GM23338 (cell line): ENCODE measurements around the gene RBM33. TPM values are rescaled to one million over a fixed set of nuclear protein-coding genes. Genes with fewer than 3 reads are reported as not detected.

Experiments
- ATAC-seq: fragments of 200-7000 bp; cut with Tn5 transposase; 3 replicates; pipeline ENCODE4 v1.9.1; 2020
- DNase-seq: peaks from one replicate; pipeline ENCODE4 v3.0.0-alpha.2; 2015; ENCODE audit warnings: low spot score
- H2AFZ ChIP-seq: fragments of 200-600 bp; sonication (generic); 2 replicates; pipeline ENCODE4 v1.8.0; 2016; ENCODE audit warnings: antibody characterized with exemption, mild to moderate bottlenecking, moderate library complexity
- H3F3A ChIP-seq: fragments of 200-600 bp; sonication (generic); replicated peaks from 2 replicates; pipeline ENCODE4 v1.8.0; 2017; ENCODE audit warnings: antibody characterized with exemption, mixed run types, low read depth
- H3K27ac ChIP-seq: fragments of 200-600 bp; sonication (generic); 2 replicates; pipeline ENCODE4 v1.6.1; 2016; ENCODE audit warnings: low read depth
- H3K27me3 ChIP-seq: fragments of 200-600 bp; sonication (generic); 2 replicates; pipeline ENCODE4 v1.8.0; 2016; ENCODE audit warnings: mild to moderate bottlenecking, mixed run types, moderate library complexity; ENCODE audit not compliant: insufficient read depth
- H3K36me3 ChIP-seq: fragments of 200-600 bp; sonication (generic); 2 replicates; pipeline ENCODE4 v1.8.0; 2016; ENCODE audit warnings: mild to moderate bottlenecking; ENCODE audit not compliant: insufficient read depth
- H3K4me1 ChIP-seq: fragments of 200-600 bp; sonication (generic); 2 replicates; pipeline ENCODE4 v1.8.0; 2016; ENCODE audit warnings: mild to moderate bottlenecking, moderate library complexity; ENCODE audit not compliant: insufficient read depth
- H3K4me2 ChIP-seq: fragments of 200-600 bp; sonication (generic); 2 replicates; pipeline ENCODE4 v1.7.1; 2017; ENCODE audit warnings: mixed run types
- H3K4me3 ChIP-seq: fragments of 200-600 bp; sonication (generic); 2 replicates; pipeline ENCODE4 v1.6.1; 2016; ENCODE audit warnings: mixed run types
- H3K79me2 ChIP-seq: fragments of 200-600 bp; sonication (generic); replicated peaks from 2 replicates; pipeline ENCODE4 v1.8.0; 2017; ENCODE audit warnings: mild to moderate bottlenecking; ENCODE audit not compliant: insufficient read depth
- H3K9me2 ChIP-seq: fragments of 200-600 bp; sonication (generic); 2 replicates; pipeline ENCODE4 v1.8.0; 2017; ENCODE audit not compliant: insufficient read depth
- H4K20me1 ChIP-seq: fragments of 200-600 bp; sonication (generic); replicated peaks from 2 replicates; pipeline ENCODE4 v1.8.0; 2017; ENCODE audit warnings: mild to moderate bottlenecking; ENCODE audit not compliant: insufficient read depth
- H3K27ac Mint-ChIP-seq: 2 replicates; pipeline ENCODE4 v1.8.0; 2020; ENCODE audit warnings: inconsistent platforms, mild to moderate bottlenecking, moderate library complexity, mixed read lengths
- H3K27me3 Mint-ChIP-seq: 3 replicates; pipeline ENCODE4 v1.8.0; 2022; ENCODE audit warnings: low read depth, mild to moderate bottlenecking, moderate library complexity, mixed read lengths, inconsistent platforms; ENCODE audit not compliant: insufficient read depth, poor library complexity
- H3K36me3 Mint-ChIP-seq: 3 replicates; pipeline ENCODE4 v1.8.0; 2021; ENCODE audit warnings: low read depth, mild to moderate bottlenecking, inconsistent platforms, moderate library complexity, mixed read lengths
- H3K4me1 Mint-ChIP-seq: 3 replicates; pipeline ENCODE4 v1.8.0; 2020; ENCODE audit warnings: mild to moderate bottlenecking, inconsistent platforms, mixed read lengths
- H3K4me3 Mint-ChIP-seq: 3 replicates; pipeline ENCODE4 v1.8.0; 2021; ENCODE audit warnings: moderate library complexity, mild to moderate bottlenecking, inconsistent platforms, mixed read lengths
- H3K9me3 Mint-ChIP-seq: 3 replicates; pipeline ENCODE4 v1.8.0; 2020; ENCODE audit warnings: moderate library complexity, mild to moderate bottlenecking, inconsistent platforms, mixed read lengths
- CREB1 ChIP-seq: fragments of 250-450 bp; sonication (Bioruptor Pico); IDR thresholded peaks from 2 replicates; pipeline ENCODE4 v1.5.0; 2020; ENCODE audit warnings: low read depth, mild to moderate bottlenecking, moderate library complexity
- CTCF ChIP-seq, 2 experiments: fragments of 200-600 bp in 1 of 2; sonication (generic) in 1 of 2; conservative IDR thresholded peaks; 2 replicates each; pipeline versions ENCODE4 v1.5.1 to v1.6.1; 2016 to 2017; ENCODE audit warnings: antibody characterized with exemption in 2 of 2, low read depth in 2 of 2, mild to moderate bottlenecking in 2 of 2, moderate library complexity in 1 of 2
- EZH2 ChIP-seq: fragments of 200-600 bp; sonication (generic); IDR thresholded peaks from one replicate; pipeline ENCODE4 v1.8.0; 2017; ENCODE audit warnings: antibody characterized with exemption, mild to moderate bottlenecking, low read depth; ENCODE audit not compliant: unreplicated experiment
- NANOG ChIP-seq: IDR thresholded peaks from 2 replicates; pipeline ENCODE4 v1.6.1; 2016; ENCODE audit warnings: antibody characterized with exemption, borderline replicate concordance
- POLR2AphosphoS5 ChIP-seq: IDR thresholded peaks from 2 replicates; pipeline ENCODE4 v1.6.1; 2016; ENCODE audit warnings: antibody characterized with exemption, low read depth
- STAT1 ChIP-seq: IDR thresholded peaks from one replicate; pipeline ENCODE4 v1.6.1; 2016; ENCODE audit warnings: antibody characterized with exemption; ENCODE audit not compliant: unreplicated experiment
- ZNF331 ChIP-seq: fragments of 250-450 bp; sonication (Bioruptor Pico); IDR thresholded peaks from 2 replicates; pipeline ENCODE4 v1.5.0; 2020; ENCODE audit warnings: low read depth, mild to moderate bottlenecking, moderate library complexity
- polyA plus RNA-seq: library from polyadenylated mRNA; unstranded; fragments of >200 nt; fragmentation: Nextera tagmentation; extraction: Ambion mirVana; gene quantifications from 2 replicates; pipeline ENCODE4 v1.2.1, GENCODE V29; 2016
- total RNA-seq: library from RNA; depleted of rRNA; stranded (reverse); fragments of >200 nt; shearing (Covaris generic); gene quantifications from 2 replicates; pipeline ENCODE4 v1.2.3, GENCODE V29; 2014
- TF ChIP-seq, protein P1 (sequence below): IDR thresholded peaks from one replicate; pipeline ENCODE4 v1.6.1; 2018; ENCODE audit warnings: antibody characterized with exemption; ENCODE audit not compliant: unreplicated experiment
- TF ChIP-seq, protein P2 (sequence below): fragments of 250-450 bp; sonication (Bioruptor Pico); IDR thresholded peaks from 2 replicates; pipeline ENCODE4 v1.5.0; 2020; ENCODE audit warnings: mild to moderate bottlenecking, moderate library complexity

RBM33 gene
- total and polyA plus RNA-seq, 2 experiments from 2014 or later, result 47.7 to 94.7 TPM

GRCh38 chr7:155778349-155778748 lies 133.9 kb downstream of the RBM33 start:
- DNase-seq, result no peak
- Histone ChIP-seq H3K36me3 (peaks cover 14% of the 10 kb centered on the region), H3K27ac (no peak overlapping the region), H3K79me2 (no peaks in the 10 kb centered on the region), H3K4me2 (no peak overlapping the region), H2AFZ (no peak overlapping the region), H3K27me3 (no peaks in the 10 kb centered on the region), H3K4me3 (no peak overlapping the region), H4K20me1 (0 out of 2 replicates have a peak, but pooled peaks cover 4% of the 10 kb centered on the region), H3F3A (no peaks in the 10 kb centered on the region), H3K4me1 (peaks cover 7% of the 10 kb centered on the region; the same call in 1 of the 2 replicates), H3K9me2 (no peaks in the 10 kb centered on the region)
- Mint-ChIP-seq H3K27ac (peak overlapping the region; percentile 46; the same call in 1 of the 2 replicates), H3K4me1 (peaks cover 29% of the 10 kb centered on the region), H3K4me3 (no peak overlapping the region), H3K36me3 (peaks cover 25% of the 10 kb centered on the region; the same call in 2 of the 3 replicates), H3K9me3 (no peaks in the 10 kb centered on the region), H3K27me3 (peaks cover 13% of the 10 kb centered on the region)
- TF ChIP-seq STAT1, result no peak
- TF ChIP-seq CREB1, result no peak
- no peak for TF ChIP-seq NANOG
- TF ChIP-seq, protein P1, sequence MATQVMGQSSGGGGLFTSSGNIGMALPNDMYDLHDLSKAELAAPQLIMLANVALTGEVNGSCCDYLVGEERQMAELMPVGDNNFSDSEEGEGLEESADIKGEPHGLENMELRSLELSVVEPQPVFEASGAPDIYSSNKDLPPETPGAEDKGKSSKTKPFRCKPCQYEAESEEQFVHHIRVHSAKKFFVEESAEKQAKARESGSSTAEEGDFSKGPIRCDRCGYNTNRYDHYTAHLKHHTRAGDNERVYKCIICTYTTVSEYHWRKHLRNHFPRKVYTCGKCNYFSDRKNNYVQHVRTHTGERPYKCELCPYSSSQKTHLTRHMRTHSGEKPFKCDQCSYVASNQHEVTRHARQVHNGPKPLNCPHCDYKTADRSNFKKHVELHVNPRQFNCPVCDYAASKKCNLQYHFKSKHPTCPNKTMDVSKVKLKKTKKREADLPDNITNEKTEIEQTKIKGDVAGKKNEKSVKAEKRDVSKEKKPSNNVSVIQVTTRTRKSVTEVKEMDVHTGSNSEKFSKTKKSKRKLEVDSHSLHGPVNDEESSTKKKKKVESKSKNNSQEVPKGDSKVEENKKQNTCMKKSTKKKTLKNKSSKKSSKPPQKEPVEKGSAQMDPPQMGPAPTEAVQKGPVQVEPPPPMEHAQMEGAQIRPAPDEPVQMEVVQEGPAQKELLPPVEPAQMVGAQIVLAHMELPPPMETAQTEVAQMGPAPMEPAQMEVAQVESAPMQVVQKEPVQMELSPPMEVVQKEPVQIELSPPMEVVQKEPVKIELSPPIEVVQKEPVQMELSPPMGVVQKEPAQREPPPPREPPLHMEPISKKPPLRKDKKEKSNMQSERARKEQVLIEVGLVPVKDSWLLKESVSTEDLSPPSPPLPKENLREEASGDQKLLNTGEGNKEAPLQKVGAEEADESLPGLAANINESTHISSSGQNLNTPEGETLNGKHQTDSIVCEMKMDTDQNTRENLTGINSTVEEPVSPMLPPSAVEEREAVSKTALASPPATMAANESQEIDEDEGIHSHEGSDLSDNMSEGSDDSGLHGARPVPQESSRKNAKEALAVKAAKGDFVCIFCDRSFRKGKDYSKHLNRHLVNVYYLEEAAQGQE, result no peak
- TF ChIP-seq CTCF (conservative IDR thresholded peaks at IDR 0.05; ENCODE audit: low read depth in 2 of 2), result no peak
- no peak for TF ChIP-seq POLR2AphosphoS5
- TF ChIP-seq ZNF331 (CRISPR knock-in tag), result no peak
- no peak for TF ChIP-seq EZH2
- no peak for ATAC-seq

- no peaks in the 10 kb centered on the region for H3K9me3 Mint-ChIP-seq
- Histone ChIP-seq H3K4me2 (no peak overlapping the region), H3F3A (no peaks in the 10 kb centered on the region), H4K20me1 (0 out of 2 replicates have a peak, but pooled peaks cover 4% of the 10 kb centered on the region), H3K4me3 (no peak overlapping the region), H3K27me3 (peaks cover 3% of the 10 kb centered on the region), H3K4me1 (peaks cover 7% of the 10 kb centered on the region; the same call in 1 of the 2 replicates), H2AFZ (no peak overlapping the region), H3K27ac (no peak overlapping the region), H3K36me3 (no peaks in the 10 kb centered on the region), H3K9me2 (no peaks in the 10 kb centered on the region), H3K79me2 (no peaks in the 10 kb centered on the region)
- H3K4me1 Mint-ChIP-seq, result peaks cover 29% of the 10 kb centered on the region
- 0 out of 2 replicates have a peak overlapping the region, but pooled peaks have one; percentile 42 for H3K27ac Mint-ChIP-seq
- H3K36me3 Mint-ChIP-seq, result peaks cover 17% of the 10 kb centered on the region; the same call in 2 of the 3 replicates
- DNase-seq (no peak), ATAC-seq (no peak)
- peaks cover 21% of the 10 kb centered on the region for H3K27me3 Mint-ChIP-seq
- no peak overlapping the region for H3K4me3 Mint-ChIP-seq
- TF ChIP-seq NANOG (no peak), CREB1 (no peak), POLR2AphosphoS5 (no peak), STAT1 (no peak)
- TF ChIP-seq, protein P2, sequence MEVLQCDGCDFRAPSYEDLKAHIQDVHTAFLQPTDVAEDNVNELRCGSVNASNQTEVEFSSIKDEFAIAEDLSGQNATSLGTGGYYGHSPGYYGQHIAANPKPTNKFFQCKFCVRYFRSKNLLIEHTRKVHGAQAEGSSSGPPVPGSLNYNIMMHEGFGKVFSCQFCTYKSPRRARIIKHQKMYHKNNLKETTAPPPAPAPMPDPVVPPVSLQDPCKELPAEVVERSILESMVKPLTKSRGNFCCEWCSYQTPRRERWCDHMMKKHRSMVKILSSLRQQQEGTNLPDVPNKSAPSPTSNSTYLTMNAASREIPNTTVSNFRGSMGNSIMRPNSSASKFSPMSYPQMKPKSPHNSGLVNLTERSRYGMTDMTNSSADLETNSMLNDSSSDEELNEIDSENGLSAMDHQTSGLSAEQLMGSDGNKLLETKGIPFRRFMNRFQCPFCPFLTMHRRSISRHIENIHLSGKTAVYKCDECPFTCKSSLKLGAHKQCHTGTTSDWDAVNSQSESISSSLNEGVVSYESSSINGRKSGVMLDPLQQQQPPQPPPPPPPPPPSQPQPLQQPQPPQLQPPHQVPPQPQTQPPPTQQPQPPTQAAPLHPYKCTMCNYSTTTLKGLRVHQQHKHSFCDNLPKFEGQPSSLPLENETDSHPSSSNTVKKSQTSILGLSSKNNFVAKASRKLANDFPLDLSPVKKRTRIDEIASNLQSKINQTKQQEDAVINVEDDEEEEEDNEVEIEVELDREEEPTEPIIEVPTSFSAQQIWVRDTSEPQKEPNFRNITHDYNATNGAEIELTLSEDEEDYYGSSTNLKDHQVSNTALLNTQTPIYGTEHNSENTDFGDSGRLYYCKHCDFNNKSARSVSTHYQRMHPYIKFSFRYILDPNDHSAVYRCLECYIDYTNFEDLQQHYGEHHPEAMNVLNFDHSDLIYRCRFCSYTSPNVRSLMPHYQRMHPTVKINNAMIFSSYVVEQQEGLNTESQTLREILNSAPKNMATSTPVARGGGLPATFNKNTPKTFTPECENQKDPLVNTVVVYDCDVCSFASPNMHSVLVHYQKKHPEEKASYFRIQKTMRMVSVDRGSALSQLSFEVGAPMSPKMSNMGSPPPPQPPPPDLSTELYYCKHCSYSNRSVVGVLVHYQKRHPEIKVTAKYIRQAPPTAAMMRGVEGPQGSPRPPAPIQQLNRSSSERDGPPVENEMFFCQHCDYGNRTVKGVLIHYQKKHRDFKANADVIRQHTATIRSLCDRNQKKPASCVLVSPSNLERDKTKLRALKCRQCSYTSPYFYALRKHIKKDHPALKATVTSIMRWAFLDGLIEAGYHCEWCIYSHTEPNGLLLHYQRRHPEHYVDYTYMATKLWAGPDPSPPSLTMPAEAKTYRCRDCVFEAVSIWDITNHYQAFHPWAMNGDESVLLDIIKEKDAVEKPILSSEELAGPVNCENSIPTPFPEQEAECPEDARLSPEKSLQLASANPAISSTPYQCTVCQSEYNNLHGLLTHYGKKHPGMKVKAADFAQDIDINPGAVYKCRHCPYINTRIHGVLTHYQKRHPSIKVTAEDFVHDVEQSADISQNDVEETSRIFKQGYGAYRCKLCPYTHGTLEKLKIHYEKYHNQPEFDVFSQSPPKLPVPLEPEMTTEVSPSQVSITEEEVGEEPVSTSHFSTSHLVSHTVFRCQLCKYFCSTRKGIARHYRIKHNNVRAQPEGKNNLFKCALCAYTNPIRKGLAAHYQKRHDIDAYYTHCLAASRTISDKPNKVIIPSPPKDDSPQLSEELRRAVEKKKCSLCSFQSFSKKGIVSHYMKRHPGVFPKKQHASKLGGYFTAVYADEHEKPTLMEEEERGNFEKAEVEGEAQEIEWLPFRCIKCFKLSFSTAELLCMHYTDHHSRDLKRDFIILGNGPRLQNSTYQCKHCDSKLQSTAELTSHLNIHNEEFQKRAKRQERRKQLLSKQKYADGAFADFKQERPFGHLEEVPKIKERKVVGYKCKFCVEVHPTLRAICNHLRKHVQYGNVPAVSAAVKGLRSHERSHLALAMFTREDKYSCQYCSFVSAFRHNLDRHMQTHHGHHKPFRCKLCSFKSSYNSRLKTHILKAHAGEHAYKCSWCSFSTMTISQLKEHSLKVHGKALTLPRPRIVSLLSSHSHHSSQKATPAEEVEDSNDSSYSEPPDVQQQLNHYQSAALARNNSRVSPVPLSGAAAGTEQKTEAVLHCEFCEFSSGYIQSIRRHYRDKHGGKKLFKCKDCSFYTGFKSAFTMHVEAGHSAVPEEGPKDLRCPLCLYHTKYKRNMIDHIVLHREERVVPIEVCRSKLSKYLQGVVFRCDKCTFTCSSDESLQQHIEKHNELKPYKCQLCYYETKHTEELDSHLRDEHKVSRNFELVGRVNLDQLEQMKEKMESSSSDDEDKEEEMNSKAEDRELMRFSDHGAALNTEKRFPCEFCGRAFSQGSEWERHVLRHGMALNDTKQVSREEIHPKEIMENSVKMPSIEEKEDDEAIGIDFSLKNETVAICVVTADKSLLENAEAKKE (CRISPR knock-in tag), result no peak
These were observed 136.4 kb downstream of the RBM33 start for GRCh38 chr7:155780884-155781283.
